Mesenchymal stem cell (in vitro differentiated cells and primary cell): ENCODE results near the gene E2F2.
A peak's percentile ranks its signal among the peaks of the same experiment; 100 is the strongest.

ENCODE experiments used
- DNase-seq: peaks from one replicate; pipeline ENCODE4 v3.0.0-alpha.2; 2013
- H2AFZ ChIP-seq: one replicate; pipeline ENCODE4 v1.6.1; 2013; ENCODE audit warnings: low read depth, mild to moderate bottlenecking, control low read depth, inconsistent platforms, low read length, moderate library complexity
- H2AK5ac ChIP-seq: 2 replicates; pipeline ENCODE4 v1.6.1; 2013; ENCODE audit warnings: low read length, moderate library complexity, mild to moderate bottlenecking, inconsistent platforms; ENCODE audit not compliant: severe bottlenecking
- H2BK120ac ChIP-seq: one replicate; pipeline ENCODE4 v1.6.1; 2013; ENCODE audit warnings: low read depth, mild to moderate bottlenecking, inconsistent platforms, low read length, moderate library complexity
- H2BK12ac ChIP-seq, 2 experiments: one replicate each; pipeline ENCODE4 v1.6.1; 2013; ENCODE audit warnings: inconsistent platforms in 2 of 2, low read length in 2 of 2, mild to moderate bottlenecking in 2 of 2, moderate library complexity in 2 of 2, control low read depth in 1 of 2
- H2BK15ac ChIP-seq: one replicate; pipeline ENCODE4 v1.6.1; 2013; ENCODE audit warnings: mild to moderate bottlenecking, low read depth, inconsistent platforms; ENCODE audit not compliant: poor library complexity, severe bottlenecking
- H2BK5ac ChIP-seq: 2 replicates; pipeline ENCODE4 v1.6.1; 2013; ENCODE audit warnings: low read depth, mild to moderate bottlenecking, low read length, control low read depth, inconsistent platforms; ENCODE audit not compliant: poor library complexity, severe bottlenecking
- H3K14ac ChIP-seq, 2 experiments: one replicate each; pipeline ENCODE4 v1.6.1; 2013; ENCODE audit warnings: inconsistent platforms in 2 of 2, low read length in 2 of 2, control low read depth in 1 of 2, mild to moderate bottlenecking in 1 of 2, moderate library complexity in 1 of 2
- H3K18ac ChIP-seq, 2 experiments: one replicate each; pipeline ENCODE4 v1.6.1; 2013; ENCODE audit warnings: inconsistent platforms in 2 of 2, low read length in 2 of 2, control low read depth in 1 of 2, low read depth in 1 of 2, mild to moderate bottlenecking in 1 of 2
- H3K23ac ChIP-seq, 2 experiments: one replicate each; pipeline ENCODE4 v1.6.1; 2013; ENCODE audit warnings: inconsistent platforms in 2 of 2, low read length in 2 of 2, mild to moderate bottlenecking in 2 of 2, moderate library complexity in 2 of 2, control low read depth in 1 of 2
- H3K27ac ChIP-seq: 2 replicates; pipeline ENCODE4 v1.5.1; 2013; ENCODE audit warnings: mild to moderate bottlenecking, moderate library complexity, low read length, control low read depth, inconsistent platforms; ENCODE audit not compliant: poor library complexity, severe bottlenecking
- H3K27me3 ChIP-seq, 2 experiments: 2 replicates each; pipeline versions ENCODE4 v1.6.1 to v1.7.0; 2013; ENCODE audit warnings: low read length in 2 of 2, mild to moderate bottlenecking in 2 of 2, moderate library complexity in 2 of 2, control low read depth in 1 of 2, inconsistent platforms in 1 of 2; ENCODE audit not compliant: control insufficient read depth in 1 of 2, insufficient read depth in 1 of 2
- H3K36me3 ChIP-seq, 2 experiments: 2 replicates each; pipeline versions ENCODE4 v1.6.1 to v1.7.0; 2013; ENCODE audit warnings: low read length in 2 of 2, control low read depth in 1 of 2, inconsistent platforms in 1 of 2, low read depth in 1 of 2, mild to moderate bottlenecking in 1 of 2; ENCODE audit not compliant: insufficient read depth in 2 of 2, control insufficient read depth in 1 of 2
- H3K4ac ChIP-seq, 2 experiments: one replicate each; pipeline ENCODE4 v1.6.1; 2013; ENCODE audit warnings: inconsistent platforms in 2 of 2, low read length in 2 of 2, mild to moderate bottlenecking in 2 of 2, moderate library complexity in 2 of 2, control low read depth in 1 of 2, low read depth in 1 of 2
- H3K4me1 ChIP-seq: 2 replicates; pipeline ENCODE4 v1.6.1; 2013; ENCODE audit warnings: low read depth, low read length, control low read depth; ENCODE audit not compliant: control insufficient read depth, insufficient read depth
- H3K4me2 ChIP-seq: 2 replicates; pipeline ENCODE4 v1.6.1; 2013; ENCODE audit warnings: low read length, mild to moderate bottlenecking, inconsistent platforms; ENCODE audit not compliant: poor library complexity, severe bottlenecking
- H3K4me3 ChIP-seq, 2 experiments: 2 replicates each; pipeline versions ENCODE4 v1.5.1 to v1.7.0; 2013; ENCODE audit warnings: low read length in 2 of 2, mild to moderate bottlenecking in 2 of 2, control low read depth in 1 of 2, low read depth in 1 of 2; ENCODE audit not compliant: insufficient read depth in 1 of 2
- H3K79me1 ChIP-seq: replicated peaks from 2 replicates; pipeline ENCODE4 v1.6.1; 2013; ENCODE audit warnings: mild to moderate bottlenecking, control low read depth, low read length, inconsistent platforms; ENCODE audit not compliant: poor library complexity, severe bottlenecking
- H3K9ac ChIP-seq: 2 replicates; pipeline ENCODE4 v1.7.0; 2013; ENCODE audit warnings: mild to moderate bottlenecking, low read length, moderate library complexity
- H3K9me3 ChIP-seq: 2 replicates; pipeline ENCODE4 v1.7.0; 2013; ENCODE audit warnings: mild to moderate bottlenecking, low read length; ENCODE audit not compliant: control insufficient read depth
- H4K8ac ChIP-seq: one replicate; pipeline ENCODE4 v1.6.1; 2013; ENCODE audit warnings: inconsistent platforms, mild to moderate bottlenecking, low read length, moderate library complexity
- H4K91ac ChIP-seq: one replicate; pipeline ENCODE4 v1.6.1; 2013; ENCODE audit warnings: mild to moderate bottlenecking, low read length, inconsistent platforms
- WGBS: methylation state at CpG from one replicate; pipeline ENCODE4 v1.1.7; 2013; ENCODE audit warnings: mixed read lengths; 5-methylcytosine and 5-hydroxymethylcytosine counted together

Gene E2F2

GRCh38 chr1:23522244-23522982 lies 8.6 kb downstream of the E2F2 start:
- no peak overlapping the region for H2BK12ac ChIP-seq
- no peak overlapping the region for H2AFZ ChIP-seq
- H3K27ac ChIP-seq = no peak overlapping the region
- no peak overlapping the region for H2BK5ac ChIP-seq
- no peak overlapping the region for H3K4ac ChIP-seq
- H2AK5ac ChIP-seq = no peak overlapping the region
- H3K18ac ChIP-seq = no peak overlapping the region
- no peak overlapping the region for H2BK15ac ChIP-seq
- no peak overlapping the region for H3K14ac ChIP-seq
- no peak overlapping the region for H4K8ac ChIP-seq
- no peaks in the 10 kb centered on the region for H3K27me3 ChIP-seq
- H3K9me3 ChIP-seq = no peaks in the 10 kb centered on the region
- no peak overlapping the region for H4K91ac ChIP-seq
- no peak overlapping the region for H2BK120ac ChIP-seq
- H3K79me1 ChIP-seq = peaks cover 5% of the 10 kb centered on the region
- H3K9ac ChIP-seq = no peak overlapping the region
- H3K4me3 ChIP-seq = no peak overlapping the region
- H3K23ac ChIP-seq = no peak overlapping the region
- peaks cover 2% of the 10 kb centered on the region for H3K4me1 ChIP-seq
- WGBS = 95% methylated on average over 6 of the region's 7 CpGs
- no peak overlapping the region for H3K4me2 ChIP-seq
- peaks cover 0 to 4% of the 10 kb centered on the region in 2 experiments for H3K36me3 ChIP-seq
- DNase-seq = peak; percentile 76

GRCh38 chr1:23521588-23521987 lies 9.4 kb downstream of the E2F2 start:
- Histone ChIP-seq H3K4ac (no peak overlapping the region), H3K14ac (no peak overlapping the region), H3K27me3 (no peaks in the 10 kb centered on the region), H3K4me1 (peaks cover 2% of the 10 kb centered on the region), H2AK5ac (no peak overlapping the region), H2BK120ac (no peak overlapping the region), H4K8ac (no peak overlapping the region), H3K4me2 (no peak overlapping the region), H3K9me3 (no peaks in the 10 kb centered on the region), H2BK5ac (no peak overlapping the region), H3K9ac (no peak overlapping the region), H3K18ac (no peak overlapping the region), H3K27ac (no peak overlapping the region), H4K91ac (no peak overlapping the region), H3K23ac (no peak overlapping the region), H3K79me1 (no peaks in the 10 kb centered on the region), H3K4me3 (no peak overlapping the region), H2BK12ac (no peak overlapping the region), H3K36me3 (peaks cover 0 to 4% of the 10 kb centered on the region in 2 experiments), H2AFZ (no peak overlapping the region), H2BK15ac (no peak overlapping the region)
- no peak for DNase-seq
- WGBS = 95% methylated on average over 16 of the region's 16 CpGs

DNA sequence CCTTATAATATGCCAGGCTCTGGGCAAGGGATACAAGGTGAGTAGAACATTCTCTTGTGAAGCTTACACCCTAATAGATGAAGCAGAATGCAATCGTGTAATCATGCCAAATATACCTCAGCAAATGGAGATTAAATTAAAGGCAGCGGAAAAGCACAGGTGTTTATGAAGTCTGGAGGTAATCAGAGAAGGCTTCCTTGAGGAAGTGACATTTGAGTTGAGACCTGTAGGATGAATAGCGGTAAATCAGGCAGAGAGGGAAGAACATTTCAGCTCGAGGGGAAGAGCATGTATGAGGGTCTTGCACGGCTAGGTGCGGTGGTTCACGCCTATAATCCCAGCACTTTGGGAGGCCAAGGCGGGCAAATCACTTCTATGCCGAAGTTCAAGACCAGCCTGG lies 13.5 kb downstream of the E2F2 start:
- Histone ChIP-seq H3K4me2 (no peak overlapping the region), H3K14ac (no peak overlapping the region), H3K79me1 (no peaks in the 10 kb centered on the region), H3K27ac (no peak overlapping the region), H3K4me3 (no peak overlapping the region), H2BK120ac (no peak overlapping the region), H3K18ac (no peak overlapping the region), H4K91ac (no peak overlapping the region), H4K8ac (no peak overlapping the region), H3K27me3 (no peaks in the 10 kb centered on the region), H3K9me3 (no peaks in the 10 kb centered on the region), H3K4me1 (no peaks in the 10 kb centered on the region), H3K23ac (no peak overlapping the region), H2AFZ (no peak overlapping the region), H2BK12ac (no peak overlapping the region), H3K9ac (no peak overlapping the region), H2AK5ac (no peak overlapping the region), H3K4ac (no peak overlapping the region), H3K36me3 (peaks cover 0 to 4% of the 10 kb centered on the region in 2 experiments), H2BK5ac (no peak overlapping the region), H2BK15ac (no peak overlapping the region)
- WGBS = 98% methylated on average over 9 of the region's 9 CpGs
- no peak for DNase-seq

DNA sequence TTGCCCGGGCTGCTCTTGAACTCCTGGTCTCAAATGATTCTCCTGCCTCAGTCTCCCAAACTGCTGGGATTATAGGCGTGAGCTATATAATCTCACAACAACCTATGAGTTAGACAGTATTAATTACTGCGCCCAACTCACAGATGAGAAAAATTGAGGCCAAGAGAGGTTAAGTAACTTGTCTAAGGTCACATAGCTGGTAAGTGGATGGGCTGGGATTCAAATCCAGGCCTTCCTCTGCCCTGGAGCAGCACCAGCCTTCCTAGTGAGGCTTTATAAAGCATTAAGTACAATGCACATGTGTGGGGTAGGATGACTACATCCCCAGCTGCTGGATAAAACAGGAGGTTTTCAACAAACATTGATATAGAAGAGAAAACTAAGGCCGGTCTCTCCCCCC lies 15.1 kb downstream of the E2F2 start:
- WGBS = 95% methylated on average over 2 of the region's 4 CpGs
- DNase-seq = no peak
- no peak overlapping the region for H2BK5ac ChIP-seq

More for the DNA sequence above, 15.1 kb downstream of the E2F2 start:
- no peak overlapping the region for H3K4me3 ChIP-seq
- H3K79me1 ChIP-seq = no peaks in the 10 kb centered on the region
- no peak overlapping the region for H3K23ac ChIP-seq
- H2BK15ac ChIP-seq = no peak overlapping the region
- no peaks in the 10 kb centered on the region for H3K27me3 ChIP-seq
- H2AFZ ChIP-seq = no peak overlapping the region
- H3K4me1 ChIP-seq = no peaks in the 10 kb centered on the region
- no peak overlapping the region for H3K27ac ChIP-seq
- H4K8ac ChIP-seq = no peak overlapping the region
- H3K4ac ChIP-seq = no peak overlapping the region
- H2BK12ac ChIP-seq = no peak overlapping the region
- no peak overlapping the region for H3K4me2 ChIP-seq
- no peaks in the 10 kb centered on the region for H3K36me3 ChIP-seq
- no peak overlapping the region for H2BK120ac ChIP-seq
- no peak overlapping the region for H3K9ac ChIP-seq
- no peak overlapping the region for H3K14ac ChIP-seq
- no peak overlapping the region for H3K18ac ChIP-seq
- no peak overlapping the region for H2AK5ac ChIP-seq
- no peaks in the 10 kb centered on the region for H3K9me3 ChIP-seq
- H4K91ac ChIP-seq = no peak overlapping the region
